Spleen (tissue), 11 donors: Measurements from ENCODE around the gene FHIT. TPM values are rescaled to one million over a fixed set of nuclear protein-coding genes. Genes with fewer than 3 reads are reported as not detected.

Source experiments
- DNase-seq: peaks from one replicate; pipeline ENCODE4 v3.0.0-alpha.2; 2020
- H3K27ac ChIP-seq, 8 donors: fragments of 200-600 bp; sonication (generic) in 7 of 8; 1 replicate in 4 of 8; 2 replicates in 4 of 8; pipeline versions ENCODE4 v1.5.0 to v1.8.0; 2016 to 2021; ENCODE audit warnings: inconsistent platforms in 4 of 8, mild to moderate bottlenecking in 4 of 8, moderate library complexity in 1 of 8
- H3K27me3 ChIP-seq, 7 donors: fragments of 200-600 bp; sonication (generic) in 6 of 7; replicated peaks in 1 of 7; 1 replicate in 4 of 7; 2 replicates in 3 of 7; pipeline versions ENCODE4 v1.5.0 to v1.8.0; 2016 to 2021; ENCODE audit warnings: inconsistent platforms in 3 of 7, mild to moderate bottlenecking in 1 of 7
- H3K36me3 ChIP-seq, 6 donors: fragments of 200-600 bp; sonication (generic) in 5 of 6; 1 replicate in 4 of 6; 2 replicates in 2 of 6; pipeline versions ENCODE4 v1.5.0 to v1.8.0; 2016 to 2021; ENCODE audit warnings: inconsistent platforms in 2 of 6
- H3K4me1 ChIP-seq, 6 donors: fragments of 200-600 bp; sonication (generic) in 5 of 6; 1 replicate in 3 of 6; 2 replicates in 3 of 6; pipeline versions ENCODE4 v1.5.0 to v1.8.0; 2016 to 2021; ENCODE audit warnings: inconsistent platforms in 3 of 6
- H3K4me3 ChIP-seq, 8 donors: fragments of 200-600 bp; sonication (generic) in 7 of 8; 1 replicate in 4 of 8; 2 replicates in 4 of 8; pipeline versions ENCODE4 v1.5.0 to v1.8.0; 2016 to 2021; ENCODE audit warnings: inconsistent platforms in 4 of 8, mild to moderate bottlenecking in 4 of 8, moderate library complexity in 2 of 8
- H3K9me3 ChIP-seq, 8 donors: fragments of 200-600 bp; sonication (generic) in 7 of 8; 1 replicate in 4 of 8; 2 replicates in 4 of 8; pipeline versions ENCODE4 v1.5.0 to v1.8.0; 2016 to 2021; ENCODE audit warnings: inconsistent platforms in 4 of 8
- POLR2A ChIP-seq, 3 donors: fragments of 450-650 bp; IDR thresholded peaks; one replicate each; pipeline ENCODE4 v1.5.1; 2017; ENCODE audit warnings: antibody characterized with exemption in 3 of 3, mild to moderate bottlenecking in 1 of 3
- POLR2AphosphoS5 ChIP-seq, 3 donors: sonication (generic); formaldehyde crosslinking; IDR thresholded peaks; one replicate each; pipeline ENCODE4 v1.5.1; 2017; ENCODE audit warnings: antibody characterized with exemption in 3 of 3
- WGBS, 5 donors: extraction: QIAGEN DNeasy Blood & Tissue Kit in 3 of 5; methylation state at CpG; one replicate each; pipeline versions ENCODE4 v1.1.5 to v1.1.7; 2013 to 2018; 5-methylcytosine and 5-hydroxymethylcytosine counted together
- intact Hi-C: fragments of 100-400 bp; cut with DNase I; formaldehyde crosslinking; loops from one replicate; pipeline ENCODE4 v1.15.0; 2023; ENCODE audit warnings: low total_unique reads
- polyA plus RNA-seq, 3 donors: library from polyadenylated mRNA; stranded (reverse); fragments of 200-250 nt; gene quantifications; one replicate each; pipeline ENCODE4 v1.2.1, GENCODE V29; 2013
- total RNA-seq, 7 donors: library from RNA; depleted of rRNA in 3 of 7; stranded (reverse); fragments of >200 nt in 3 of 7; fragmentation: NEBNext Ultra II Directional in 4 of 7; extraction: Animal tissue kit (Norgen Biotek cat#: 25700) in 4 of 7; gene quantifications; one replicate each; pipeline versions ENCODE4 v1.1.0 to v1.2.1, GENCODE V29; 2016 to 2021
- TF ChIP-seq, protein P1 (sequence below), 11 experiments: fragments of 200-600 bp in 7 of 11; fragments of 450-650 bp in 4 of 11; sonication (generic) in 4 of 11; IDR thresholded peaks in 8 of 11; conservative IDR thresholded peaks in 3 of 11; 1 replicate in 7 of 11; 2 replicates in 4 of 11; pipeline versions ENCODE4 v1.4.0 to v1.8.0; 2016 to 2021; ENCODE audit warnings: antibody characterized with exemption in 11 of 11, inconsistent platforms in 4 of 11, mild to moderate bottlenecking in 1 of 11
- donor health status: healthy with polysubstance abuse.
- donor health status: DM: no; HTN: no; CAD: no; lungs with moderate emphysema.
- donor health status: DM: no; HTN: no; CAD: no.
- donor health status: Bipolar disorder and iron deficiency.
- donor health status: healthy.
- donor health status: DM: no; HTN: no; CAD: no.
- donor health status: DM: yes; HTN: yes; CAD: no.

FHIT gene
- total and polyA plus RNA-seq, 10 donors = 4.1 to 23.1 (median 12.2) TPM

GRCh38 chr3:59802045-59802444 lies 1449.2 kb downstream of the FHIT start:
- no peak for DNase-seq
- WGBS, 5 donors = 87 to 98% (median 93%) methylated on average over 2 of the region's 2 CpGs

DNA sequence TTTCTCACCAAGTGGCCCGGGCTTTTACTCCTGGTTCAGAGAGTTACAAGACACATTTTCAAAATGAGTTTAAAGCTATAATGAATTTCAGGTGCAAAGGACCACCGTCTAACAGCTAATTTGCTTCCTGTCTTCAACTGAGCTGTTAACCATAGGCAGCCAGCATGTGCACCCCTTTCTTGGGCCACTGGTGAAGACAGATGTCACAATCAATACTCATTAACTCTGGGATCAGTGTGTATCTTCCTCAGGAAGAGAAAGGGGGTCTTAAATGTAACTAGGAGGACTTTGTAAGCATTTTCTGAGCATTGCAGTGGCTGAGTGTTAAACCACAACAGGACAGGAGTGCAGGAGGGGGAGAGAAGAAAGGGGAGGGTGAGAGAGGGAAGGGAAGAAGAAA lies 1450.8 kb downstream of the FHIT start:
- WGBS, 5 donors = 51 to 65% (median 57%) methylated on average over 2 of the region's 2 CpGs
- no peak for DNase-seq
- no peaks in the 10 kb centered on the region for H3K4me1 ChIP-seq
- TF ChIP-seq POLR2A (IDR thresholded peaks at IDR 0.05) (no peak), POLR2AphosphoS5 (IDR thresholded peaks at IDR 0.05) (no peak)
- TF ChIP-seq, protein P1, sequence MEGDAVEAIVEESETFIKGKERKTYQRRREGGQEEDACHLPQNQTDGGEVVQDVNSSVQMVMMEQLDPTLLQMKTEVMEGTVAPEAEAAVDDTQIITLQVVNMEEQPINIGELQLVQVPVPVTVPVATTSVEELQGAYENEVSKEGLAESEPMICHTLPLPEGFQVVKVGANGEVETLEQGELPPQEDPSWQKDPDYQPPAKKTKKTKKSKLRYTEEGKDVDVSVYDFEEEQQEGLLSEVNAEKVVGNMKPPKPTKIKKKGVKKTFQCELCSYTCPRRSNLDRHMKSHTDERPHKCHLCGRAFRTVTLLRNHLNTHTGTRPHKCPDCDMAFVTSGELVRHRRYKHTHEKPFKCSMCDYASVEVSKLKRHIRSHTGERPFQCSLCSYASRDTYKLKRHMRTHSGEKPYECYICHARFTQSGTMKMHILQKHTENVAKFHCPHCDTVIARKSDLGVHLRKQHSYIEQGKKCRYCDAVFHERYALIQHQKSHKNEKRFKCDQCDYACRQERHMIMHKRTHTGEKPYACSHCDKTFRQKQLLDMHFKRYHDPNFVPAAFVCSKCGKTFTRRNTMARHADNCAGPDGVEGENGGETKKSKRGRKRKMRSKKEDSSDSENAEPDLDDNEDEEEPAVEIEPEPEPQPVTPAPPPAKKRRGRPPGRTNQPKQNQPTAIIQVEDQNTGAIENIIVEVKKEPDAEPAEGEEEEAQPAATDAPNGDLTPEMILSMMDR (IDR thresholded peaks at IDR 0.05 in 8 of 11, conservative IDR thresholded peaks at IDR 0.05 in 3 of 11) = no peak
- no peaks in the 10 kb centered on the region for H3K27me3 ChIP-seq
- intact Hi-C loops = no loop called here
- no peaks in the 10 kb centered on the region for H3K36me3 ChIP-seq
- no peak overlapping the region for H3K4me3 ChIP-seq
- H3K9me3 ChIP-seq = no peaks in the 10 kb centered on the region
- no peak overlapping the region for H3K27ac ChIP-seq

More at GRCh38 chr3:59802045-59802444, 1449.2 kb downstream of the FHIT start:
- H3K9me3 ChIP-seq = no peaks in the 10 kb centered on the region
- no peaks in the 10 kb centered on the region for H3K4me1 ChIP-seq
- no peaks in the 10 kb centered on the region for H3K36me3 ChIP-seq
- no peak overlapping the region for H3K4me3 ChIP-seq
- intact Hi-C loops = no loop called here
- H3K27me3 ChIP-seq = no peaks in the 10 kb centered on the region
- no peak overlapping the region for H3K27ac ChIP-seq
- no peak for TF ChIP-seq POLR2A (IDR thresholded peaks at IDR 0.05)
- no peak for TF ChIP-seq POLR2AphosphoS5 (IDR thresholded peaks at IDR 0.05)
- TF ChIP-seq, protein P1 (IDR thresholded peaks at IDR 0.05 in 8 of 11, conservative IDR thresholded peaks at IDR 0.05 in 3 of 11) = no peak

- Histone ChIP-seq H3K4me1 (no peaks in the 10 kb centered on the region), H3K27ac (no peak overlapping the region), H3K9me3 (no peaks in the 10 kb centered on the region), H3K27me3 (no peaks in the 10 kb centered on the region), H3K36me3 (no peaks in the 10 kb centered on the region), H3K4me3 (no peak overlapping the region)
- no peak for DNase-seq
- WGBS, 5 donors = 86 to 93% (median 88%) methylated on average over 6 of the region's 6 CpGs
- TF ChIP-seq, protein P1 (IDR thresholded peaks at IDR 0.05 in 8 of 11, conservative IDR thresholded peaks at IDR 0.05 in 3 of 11) = no peak
- TF ChIP-seq POLR2A (IDR thresholded peaks at IDR 0.05) (no peak), POLR2AphosphoS5 (IDR thresholded peaks at IDR 0.05) (no peak)
- intact Hi-C loops = no loop called here
These were observed 1452.7 kb downstream of the FHIT start for GRCh38 chr3:59798372-59799086.

DNA sequence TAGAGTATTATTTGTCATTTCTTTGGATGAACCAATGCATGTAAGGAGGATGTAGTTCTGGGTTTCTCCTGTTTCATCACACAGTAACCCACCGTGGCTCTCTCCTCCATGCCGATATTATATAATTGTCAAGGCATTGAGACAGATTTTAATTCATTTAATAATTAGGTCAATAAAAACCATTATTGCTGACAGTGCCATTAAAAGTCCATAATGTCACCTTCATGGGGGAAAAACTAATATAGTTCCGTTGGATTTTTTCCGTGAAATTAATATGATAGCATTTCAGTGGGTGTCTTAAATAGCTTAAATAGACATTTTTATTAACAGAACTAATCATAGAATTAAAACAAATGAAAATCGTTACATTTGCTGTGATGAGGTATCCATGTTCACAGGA lies 1453.7 kb downstream of the FHIT start:
- no peaks in the 10 kb centered on the region for H3K36me3 ChIP-seq
- H3K27me3 ChIP-seq = no peaks in the 10 kb centered on the region
- DNase-seq = no peak
- no peak overlapping the region for H3K4me3 ChIP-seq
- intact Hi-C loops = no loop called here
- no peaks in the 10 kb centered on the region for H3K9me3 ChIP-seq
- no peak overlapping the region for H3K27ac ChIP-seq
- H3K4me1 ChIP-seq = no peaks in the 10 kb centered on the region
- no peak for TF ChIP-seq POLR2AphosphoS5 (IDR thresholded peaks at IDR 0.05)
- TF ChIP-seq, protein P1 (IDR thresholded peaks at IDR 0.05 in 8 of 11, conservative IDR thresholded peaks at IDR 0.05 in 3 of 11) = no peak
- TF ChIP-seq POLR2A (IDR thresholded peaks at IDR 0.05) = no peak
- 91 to 96% (median 95%) methylated on average over 5 of the region's 5 CpGs for WGBS, 5 donors
